ENCODE measurements around the gene MBOAT7.

GRCh38 chr19:54160182-54160811, 29.1 kb downstream of the MBOAT7 start:
- TF ChIP-seq EZH2 (IDR thresholded peaks at IDR 0.05; ENCODE audit: low read length) (no peak), CTCF (optimal IDR thresholded peaks at IDR 0.05 in 1 of 3, IDR thresholded peaks at IDR 0.05 in 1 of 3, conservative IDR thresholded peaks at IDR 0.05 in 1 of 3; ENCODE audit: extremely low read depth in 1 of 3, insufficient read depth in 2 of 3, low read length in 3 of 3) (no peak)

Measured in keratinocyte (primary cell).